ENCODE results near the gene DDT. TPM values are rescaled to one million over a fixed set of nuclear protein-coding genes. Genes with fewer than 3 reads are reported as not detected.
"Not testable (repeated sequence)": the region's sequence is repeated elsewhere in the genome, so short reads cannot be mapped to it uniquely, and the experiment has no call there.

The DDT gene
- total RNA-seq: 108 and 113 TPM in 2 replicates
- long read RNA-seq, transcript DDT-202 (3 exons, 713 nt): major isoform, 23 of 35 reads
- long read RNA-seq, transcript DDT-206 (2 exons, 1,048 nt): minor isoform, 10 of 35 reads
- long read RNA-seq, partial matches to known transcripts: 0 of 35 reads
- long read RNA-seq, other reads (novel, unspliced or antisense): 2 of 35 reads

- H3K4me3 Mint-ChIP-seq (ENCODE audit: unreplicated experiment); H3K27ac Mint-ChIP-seq (ENCODE audit: unreplicated experiment); H3K4me1 Mint-ChIP-seq (ENCODE audit: unreplicated experiment); DNase-seq (ENCODE audit: extremely low spot score, unreplicated experiment); H3K9me3 Mint-ChIP-seq (ENCODE audit: unreplicated experiment); H3K27me3 Mint-ChIP-seq (ENCODE audit: unreplicated experiment): not testable (repeated sequence)
- H3K36me3 Mint-ChIP-seq (ENCODE audit: unreplicated experiment): peaks cover 17% of the 10 kb centered on the region
These were observed at the start of gene DDT for GRCh38 chr22:23974345-23974744. TSS of gene DDT (minus strand) at chr22:23974441. CDS start at chr22:23974414, 27 bp downstream.

- no peaks in the 10 kb centered on the region for H3K27me3 Mint-ChIP-seq (ENCODE audit: unreplicated experiment)
- TF ChIP-seq CTCF (IDR thresholded peaks at IDR 0.05): no peak
- DNase-seq (ENCODE audit: extremely low spot score, unreplicated experiment): no peak
- H3K36me3 Mint-ChIP-seq (ENCODE audit: unreplicated experiment): peaks cover 12% of the 10 kb centered on the region
- no peak overlapping the region for H3K27ac Mint-ChIP-seq (ENCODE audit: unreplicated experiment)
- H3K4me1 Mint-ChIP-seq (ENCODE audit: unreplicated experiment): no peaks in the 10 kb centered on the region
- H3K4me3 Mint-ChIP-seq (ENCODE audit: unreplicated experiment): no peak overlapping the region
- peaks cover 10% of the 10 kb centered on the region for H3K9me3 Mint-ChIP-seq (ENCODE audit: unreplicated experiment)
These were observed 49.1 kb upstream of the DDT start for GRCh38 chr22:24023204-24023789.

- Mint-ChIP-seq H3K9me3 (ENCODE audit: unreplicated experiment) (peaks cover 10% of the 10 kb centered on the region), H3K27me3 (ENCODE audit: unreplicated experiment) (no peaks in the 10 kb centered on the region), H3K4me1 (ENCODE audit: unreplicated experiment) (no peaks in the 10 kb centered on the region), H3K36me3 (ENCODE audit: unreplicated experiment) (peaks cover 15% of the 10 kb centered on the region), H3K4me3 (ENCODE audit: unreplicated experiment) (no peak overlapping the region), H3K27ac (ENCODE audit: unreplicated experiment) (no peak overlapping the region)
- no peak for TF ChIP-seq CTCF (IDR thresholded peaks at IDR 0.05)
- DNase-seq (ENCODE audit: extremely low spot score, unreplicated experiment): peak; percentile 36
These were observed 47.1 kb upstream of the DDT start for GRCh38 chr22:24021304-24021703.

GRCh38 chr22:24016156-24016555, 41.9 kb upstream of the DDT start:
- H3K4me3 Mint-ChIP-seq (ENCODE audit: unreplicated experiment): no peak overlapping the region

GRCh38 chr22:24011735-24012068, 37.5 kb upstream of the DDT start:
- peak overlapping the region; percentile 94 for H3K27ac Mint-ChIP-seq (ENCODE audit: unreplicated experiment)
- no peaks in the 10 kb centered on the region for H3K27me3 Mint-ChIP-seq (ENCODE audit: unreplicated experiment)
- peak overlapping the region; percentile 96 for H3K4me3 Mint-ChIP-seq (ENCODE audit: unreplicated experiment)
- peaks cover 18% of the 10 kb centered on the region for H3K4me1 Mint-ChIP-seq (ENCODE audit: unreplicated experiment)
- H3K36me3 Mint-ChIP-seq (ENCODE audit: unreplicated experiment): no peaks in the 10 kb centered on the region
- no peak for TF ChIP-seq CTCF (IDR thresholded peaks at IDR 0.05)
- no peaks in the 10 kb centered on the region for H3K9me3 Mint-ChIP-seq (ENCODE audit: unreplicated experiment)
- DNase-seq (ENCODE audit: extremely low spot score, unreplicated experiment): no peak

More at GRCh38 chr22:24016156-24016555, 41.9 kb upstream of the DDT start:
- DNase-seq (ENCODE audit: extremely low spot score, unreplicated experiment): no peak
- Mint-ChIP-seq H3K4me1 (ENCODE audit: unreplicated experiment) (peaks cover 18% of the 10 kb centered on the region), H3K36me3 (ENCODE audit: unreplicated experiment) (peaks cover 3% of the 10 kb centered on the region), H3K27ac (ENCODE audit: unreplicated experiment) (no peak overlapping the region), H3K9me3 (ENCODE audit: unreplicated experiment) (no peaks in the 10 kb centered on the region), H3K27me3 (ENCODE audit: unreplicated experiment) (no peaks in the 10 kb centered on the region)
- no peak for TF ChIP-seq CTCF (IDR thresholded peaks at IDR 0.05)

Data from osteocyte (in vitro differentiated cells).